Endodermal cell (in vitro differentiated cells): ENCODE data around the gene RAPGEF4. TPM values are rescaled to one million over a fixed set of nuclear protein-coding genes. Genes with fewer than 3 reads are reported as not detected.

Experiments used
- DNase-seq: peaks from one replicate; pipeline ENCODE4 v3.0.0-alpha.2; 2017
- H3K27ac ChIP-seq: 2 replicates; pipeline ENCODE4 v1.5.1; 2013; ENCODE audit warnings: mild to moderate bottlenecking, low read depth, low read length, moderate library complexity
- H3K27me3 ChIP-seq: 2 replicates; pipeline ENCODE4 v1.6.1; 2013; ENCODE audit warnings: mild to moderate bottlenecking, low read length, moderate library complexity; ENCODE audit not compliant: insufficient read depth, control insufficient read depth, poor library complexity, severe bottlenecking
- H3K36me3 ChIP-seq: 2 replicates; pipeline ENCODE4 v1.7.0; 2013; ENCODE audit warnings: mild to moderate bottlenecking, low read length, moderate library complexity; ENCODE audit not compliant: control insufficient read depth, insufficient read depth
- H3K4me1 ChIP-seq: one replicate; pipeline ENCODE4 v1.7.0; 2013; ENCODE audit warnings: low read length; ENCODE audit not compliant: control insufficient read depth, insufficient read depth
- H3K4me3 ChIP-seq: 2 replicates; pipeline ENCODE4 v1.5.1; 2013; ENCODE audit warnings: mild to moderate bottlenecking, low read length, moderate library complexity
- H3K9ac ChIP-seq: 2 replicates; pipeline ENCODE4 v1.6.1; 2013; ENCODE audit warnings: mild to moderate bottlenecking, low read length, moderate library complexity; ENCODE audit not compliant: poor library complexity, severe bottlenecking; ENCODE audit errors: extremely low read depth
- H3K9me3 ChIP-seq: 2 replicates; pipeline ENCODE4 v1.6.1; 2013; ENCODE audit warnings: mild to moderate bottlenecking, low read length, moderate library complexity; ENCODE audit not compliant: control insufficient read depth
- H3K27ac Mint-ChIP-seq: 2 replicates; pipeline ENCODE4 v1.8.0; 2020; ENCODE audit warnings: mixed read lengths
- H3K27me3 Mint-ChIP-seq: 2 replicates; pipeline ENCODE4 v1.8.0; 2021; ENCODE audit warnings: mild to moderate bottlenecking, mixed read lengths; ENCODE audit not compliant: insufficient read depth
- H3K36me3 Mint-ChIP-seq: 2 replicates; pipeline ENCODE4 v1.8.0; 2020; ENCODE audit warnings: low read depth, mixed read lengths
- H3K4me1 Mint-ChIP-seq: 2 replicates; pipeline ENCODE4 v1.8.0; 2020; ENCODE audit warnings: mixed read lengths
- H3K4me3 Mint-ChIP-seq: 2 replicates; pipeline ENCODE4 v1.8.0; 2020; ENCODE audit warnings: mild to moderate bottlenecking, moderate library complexity, mixed read lengths
- H3K9me3 Mint-ChIP-seq: 2 replicates; pipeline ENCODE4 v1.8.0; 2020; ENCODE audit warnings: mild to moderate bottlenecking, mixed read lengths
- CTCF ChIP-seq: fragments of 200-600 bp; sonication (generic); conservative IDR thresholded peaks from 2 replicates; pipeline ENCODE4 v1.5.0; 2021; ENCODE audit warnings: antibody characterized with exemption, mild to moderate bottlenecking
- WGBS, 2 experiments: methylation state at CpG; one replicate each; pipeline versions ENCODE4 v1.1.5 to v1.1.7; 2013; ENCODE audit warnings: missing lambda C conversion rate in 2 of 2, mixed read lengths in 1 of 2; ENCODE audit not compliant: insufficient coverage in 1 of 2, insufficient read length in 1 of 2; 5-methylcytosine and 5-hydroxymethylcytosine counted together
- total RNA-seq, 2 donors: library from RNA; stranded (reverse); fragmentation: NEBNext Ultra II Directional in 1 of 2; extraction: Animal tissue kit (Norgen Biotek cat#: 25700) in 1 of 2; gene quantifications; 2 replicates in 1 of 2; 3 replicates in 1 of 2; pipeline ENCODE4 v1.2.1, GENCODE V29; 2021

Gene RAPGEF4
- total RNA-seq, 2 donors from 2014 or later: 0.77 to 0.88 TPM

GRCh38 chr2:172859581-172860335 lies 124.1 kb downstream of the RAPGEF4 start:
- Mint-ChIP-seq H3K36me3 (no peaks in the 10 kb centered on the region), H3K4me3 (no peak overlapping the region), H3K9me3 (no peaks in the 10 kb centered on the region), H3K4me1 (no peaks in the 10 kb centered on the region), H3K27ac (no peak overlapping the region), H3K27me3 (no peaks in the 10 kb centered on the region)
- 69 to 91% methylated on average over 2 to 9 of the region's 9 CpGs for WGBS, 2 experiments
- H3K9me3 ChIP-seq: no peaks in the 10 kb centered on the region
- H3K36me3 ChIP-seq: no peaks in the 10 kb centered on the region
- no peak for DNase-seq
- H3K27me3 ChIP-seq: no peaks in the 10 kb centered on the region
- no peaks in the 10 kb centered on the region for H3K4me1 ChIP-seq
- H3K9ac ChIP-seq: no peak overlapping the region
- TF ChIP-seq CTCF: no peak
- no peak overlapping the region for H3K4me3 ChIP-seq
- H3K27ac ChIP-seq: no peak overlapping the region

- Histone ChIP-seq H3K27ac (no peak overlapping the region), H3K4me3 (no peak overlapping the region), H3K27me3 (no peaks in the 10 kb centered on the region), H3K9ac (no peak overlapping the region), H3K36me3 (no peaks in the 10 kb centered on the region), H3K4me1 (no peaks in the 10 kb centered on the region), H3K9me3 (no peaks in the 10 kb centered on the region)
- H3K4me1 Mint-ChIP-seq: no peaks in the 10 kb centered on the region
- H3K36me3 Mint-ChIP-seq: no peaks in the 10 kb centered on the region
- H3K9me3 Mint-ChIP-seq: no peaks in the 10 kb centered on the region
- 97 to 100% methylated on average over 1 to 2 of the region's 2 CpGs for WGBS, 2 experiments
- DNase-seq: no peak
- TF ChIP-seq CTCF: no peak
- no peak overlapping the region for H3K27ac Mint-ChIP-seq
- H3K27me3 Mint-ChIP-seq: no peaks in the 10 kb centered on the region
- H3K4me3 Mint-ChIP-seq: no peak overlapping the region
Observed at GRCh38 chr2:172860336-172860707, 124.7 kb downstream of the RAPGEF4 start.

- Histone ChIP-seq H3K27me3 (no peaks in the 10 kb centered on the region), H3K27ac (no peak overlapping the region), H3K9me3 (no peaks in the 10 kb centered on the region), H3K9ac (no peak overlapping the region), H3K4me1 (no peaks in the 10 kb centered on the region), H3K4me3 (no peak overlapping the region), H3K36me3 (no peaks in the 10 kb centered on the region)
- no peak overlapping the region for H3K4me3 Mint-ChIP-seq
- H3K36me3 Mint-ChIP-seq: no peaks in the 10 kb centered on the region
- no peaks in the 10 kb centered on the region for H3K4me1 Mint-ChIP-seq
- 91 to 95% methylated on average over 5 of the region's 5 CpGs for WGBS, 2 experiments
- no peak for DNase-seq
- no peak for TF ChIP-seq CTCF
- no peaks in the 10 kb centered on the region for H3K9me3 Mint-ChIP-seq
- H3K27me3 Mint-ChIP-seq: no peaks in the 10 kb centered on the region
- no peak overlapping the region for H3K27ac Mint-ChIP-seq
Observed at GRCh38 chr2:172861098-172861497, 125.5 kb downstream of the RAPGEF4 start.
